ENCODE results near the gene RHOD.
A peak's percentile ranks its signal among the peaks of the same experiment; 100 is the strongest.

The RHOD gene

DNA sequence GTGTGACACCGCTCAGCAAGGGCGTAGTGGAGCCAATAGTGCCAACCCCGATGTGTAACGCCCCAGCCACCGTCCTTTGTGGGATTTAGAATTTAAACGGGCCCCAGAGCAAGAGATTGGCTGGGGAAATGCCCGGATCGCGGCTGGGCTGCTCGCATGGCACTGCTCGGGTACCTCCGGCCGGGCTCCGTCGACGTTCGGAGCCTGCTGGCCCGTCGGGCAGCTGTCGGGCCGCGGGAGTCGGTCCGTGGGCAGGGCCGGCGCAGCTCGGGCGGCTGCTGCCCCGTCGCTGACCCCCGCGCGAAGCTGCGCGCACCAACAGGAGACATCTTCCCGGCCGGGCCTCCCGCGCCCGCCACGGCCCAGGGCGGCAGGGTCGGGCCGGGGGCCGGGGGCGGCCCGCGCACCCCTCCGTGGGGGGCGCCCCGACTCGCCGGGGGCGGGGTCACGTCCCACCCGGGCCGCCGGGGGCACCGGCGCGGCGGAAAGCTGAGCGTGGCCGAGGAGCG is 61.1 kb downstream of the RHOD start:
- peak; percentile 28 for DNase-seq (ENCODE audit: low read depth)

- DNase-seq (ENCODE audit: low read depth) = peak; percentile 23
Measured at GRCh38 chr11:67118181-67118766, 61.6 kb downstream of the RHOD start.

DNA sequence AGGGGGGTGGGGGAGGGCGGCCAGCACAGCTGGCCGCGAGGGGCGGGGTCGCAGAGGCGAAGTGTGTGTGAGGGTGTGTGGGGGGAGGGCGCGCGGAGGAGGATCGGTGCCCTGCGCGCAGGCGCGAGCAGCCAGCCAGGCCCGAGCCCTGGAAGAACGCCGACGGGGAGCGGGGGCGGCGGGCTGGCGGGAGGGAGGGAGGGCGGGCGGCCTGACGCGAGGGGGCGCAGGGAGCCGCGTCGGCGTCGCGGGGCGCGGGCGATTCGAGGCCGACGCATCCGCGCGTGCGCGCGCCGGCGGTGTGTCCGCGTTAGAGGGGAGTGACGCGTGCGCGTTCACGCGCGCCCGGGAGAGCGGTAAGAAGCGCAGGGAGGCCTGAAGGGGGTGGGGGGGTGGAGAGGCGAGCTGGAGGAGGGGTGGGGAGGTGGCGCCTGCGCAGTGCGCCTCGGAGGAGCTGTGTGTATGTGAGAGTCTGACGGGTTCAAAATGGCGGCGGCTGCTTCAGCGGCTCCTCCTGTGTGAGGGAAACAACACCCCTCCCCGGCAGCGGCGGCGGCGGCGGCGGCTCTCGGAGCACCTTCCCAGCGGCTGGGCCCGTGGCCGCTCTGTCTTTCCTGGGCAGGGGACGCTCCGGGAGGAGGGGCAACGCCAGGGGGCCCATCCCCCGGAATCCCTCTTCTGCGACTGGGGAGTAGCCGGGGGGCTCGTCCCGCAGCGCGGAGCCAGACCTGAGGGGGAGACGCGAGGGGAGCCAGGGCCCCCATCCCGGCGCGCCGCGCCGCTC is 62.3 kb downstream of the RHOD start, which contains the start of gene KDM2A:
Gene KDM2A, plus strand, starts transcription at position 463 of the 784 bp plus-strand sequence. CDS start 2,054 bp downstream, outside the sequence.
- DNase-seq (ENCODE audit: low read depth) = peak; percentile 98

DNA sequence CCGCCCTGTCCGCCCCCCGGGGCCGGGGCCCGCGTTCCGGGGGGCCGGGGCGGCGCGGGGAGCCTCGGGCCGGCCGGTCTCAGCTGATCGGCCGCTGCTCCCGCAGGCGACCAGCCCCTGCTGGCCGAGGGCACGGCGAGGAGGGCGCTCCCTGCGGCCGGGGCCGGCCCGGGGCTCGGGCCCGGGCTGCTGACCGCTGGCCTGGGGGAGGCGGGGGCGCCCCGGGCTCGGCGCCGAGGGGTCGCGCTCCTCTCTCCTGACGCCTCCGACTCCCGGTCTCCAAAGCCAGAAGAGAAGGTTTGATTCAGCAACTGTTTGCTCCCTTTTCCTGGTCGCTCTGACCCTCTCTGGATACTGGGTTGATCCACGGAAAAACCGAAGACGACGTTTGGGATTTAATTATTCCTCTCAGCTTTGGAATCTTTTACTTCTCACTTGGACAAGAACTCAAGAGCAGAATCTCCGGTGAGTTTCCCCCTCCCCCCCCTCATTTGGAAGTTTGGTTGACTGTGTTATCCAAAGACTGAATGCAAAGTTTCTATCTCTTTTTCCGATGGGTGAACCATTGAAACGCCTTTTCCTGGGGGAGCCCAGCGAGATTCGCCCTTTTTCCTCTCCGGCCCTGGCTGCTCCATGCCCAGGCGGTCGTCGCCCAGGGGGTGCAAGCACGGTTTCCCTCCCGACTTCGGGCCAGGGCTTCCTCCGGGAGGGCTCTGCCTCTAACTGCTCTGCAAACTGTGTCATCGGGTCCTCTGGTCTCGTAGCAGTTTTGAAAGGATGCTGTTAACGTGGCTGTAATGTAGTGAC is 63.1 kb downstream of the RHOD start:
- DNase-seq (ENCODE audit: low read depth) = peak; percentile 18

DNA sequence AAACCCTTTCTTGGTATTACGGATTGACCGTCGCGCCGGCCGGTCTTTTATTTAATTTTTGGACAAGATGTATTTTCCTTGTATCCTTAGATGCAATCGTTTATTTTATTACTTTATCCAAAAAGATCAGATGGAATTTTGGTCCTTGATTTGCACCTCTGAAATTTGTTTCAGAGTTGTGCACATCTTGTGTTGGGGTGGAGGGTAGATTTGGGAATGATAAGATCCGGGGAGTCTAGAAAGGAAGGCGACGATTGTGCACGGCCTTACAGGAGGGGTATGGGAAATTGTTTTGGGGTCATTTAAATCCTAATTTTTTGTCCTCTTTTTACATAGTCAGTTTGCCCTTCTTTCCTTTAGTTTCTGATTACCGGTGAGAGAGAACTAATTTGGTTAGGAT is 63.8 kb downstream of the RHOD start:
- DNase-seq (ENCODE audit: low read depth) = no peak

GRCh38 chr11:67120881-67121710 is 64.4 kb downstream of the RHOD start:
- peak; percentile 52 for DNase-seq (ENCODE audit: low read depth)

Measured in iris pigment epithelial cell (primary cell).